MM.1S (cell line): Measurements from ENCODE around the gene GNG12.

Experiments
- DNase-seq: peaks from one replicate; pipeline ENCODE4 v3.0.0-alpha.2; 2015
- H2AFZ ChIP-seq: fragments of 300-600 bp; sonication (generic); 2 replicates; pipeline ENCODE4 v1.6.0; 2016; ENCODE audit warnings: antibody characterized with exemption, low read length
- H3F3A ChIP-seq: fragments of 300-600 bp; sonication (generic); 2 replicates; pipeline ENCODE4 v1.6.1; 2016; ENCODE audit warnings: mild to moderate bottlenecking, antibody characterized with exemption, low read length, moderate library complexity, mixed read lengths; ENCODE audit not compliant: insufficient read depth
- H3K27ac ChIP-seq: fragments of 300-600 bp; sonication (generic); 2 replicates; pipeline ENCODE4 v1.5.1; 2016; ENCODE audit warnings: mild to moderate bottlenecking, low read length
- H3K27me3 ChIP-seq: fragments of 300-600 bp; sonication (generic); replicated peaks from 2 replicates; pipeline ENCODE4 v1.6.0; 2016; ENCODE audit warnings: low read length; ENCODE audit not compliant: insufficient read depth
- H3K36me3 ChIP-seq: fragments of 300-600 bp; sonication (generic); replicated peaks from 2 replicates; pipeline ENCODE4 v1.6.1; 2016; ENCODE audit warnings: mild to moderate bottlenecking, low read length, mixed read lengths; ENCODE audit not compliant: insufficient read depth
- H3K4me1 ChIP-seq: fragments of 300-600 bp; sonication (generic); 2 replicates; pipeline ENCODE4 v1.6.1; 2016; ENCODE audit warnings: low read length, mixed read lengths
- H3K4me2 ChIP-seq: fragments of 300-600 bp; sonication (generic); 2 replicates; pipeline ENCODE4 v1.6.0; 2016; ENCODE audit warnings: low read depth, low read length
- H3K4me3 ChIP-seq: fragments of 300-600 bp; sonication (generic); 2 replicates; pipeline ENCODE4 v1.5.1; 2016; ENCODE audit warnings: low read length, mixed read lengths
- H3K79me2 ChIP-seq: fragments of 300-600 bp; sonication (generic); 2 replicates; pipeline ENCODE4 v1.6.1; 2016; ENCODE audit warnings: mixed run types, low read length, mixed read lengths
- H3K9ac ChIP-seq: fragments of 300-600 bp; sonication (generic); 2 replicates; pipeline ENCODE4 v1.6.1; 2016; ENCODE audit warnings: low read length, mixed read lengths
- H3K9me2 ChIP-seq: fragments of 300-600 bp; sonication (generic); replicated peaks from 2 replicates; pipeline ENCODE4 v1.6.1; 2016; ENCODE audit warnings: mild to moderate bottlenecking, low read length, mixed read lengths; ENCODE audit not compliant: insufficient read depth
- H3K9me3 ChIP-seq: fragments of 300-600 bp; sonication (generic); replicated peaks from 2 replicates; pipeline ENCODE4 v1.6.1; 2016; ENCODE audit warnings: mild to moderate bottlenecking, low read length, mixed read lengths; ENCODE audit not compliant: insufficient read depth
- H4K20me1 ChIP-seq: fragments of 300-600 bp; sonication (generic); 2 replicates; pipeline ENCODE4 v1.6.1; 2016; ENCODE audit warnings: mild to moderate bottlenecking, low read length, moderate library complexity, mixed read lengths; ENCODE audit not compliant: insufficient read depth
- CTCF ChIP-seq: fragments of 300-600 bp; sonication (generic); IDR thresholded peaks from 2 replicates; pipeline ENCODE4 v1.5.1; 2016; ENCODE audit warnings: antibody characterized with exemption, low read length, mixed read lengths
- EZH2 ChIP-seq: fragments of 300-600 bp; sonication (generic); optimal IDR thresholded peaks from 2 replicates; pipeline ENCODE3; 2017; ENCODE audit warnings: low read depth, mild to moderate bottlenecking, antibody characterized with exemption, low read length, mixed read lengths
- EZH2phosphoT487 ChIP-seq: fragments of 300-600 bp; sonication (generic); IDR thresholded peaks from 2 replicates; pipeline ENCODE4 v1.6.1; 2018; ENCODE audit warnings: antibody characterized with exemption, low read length

The GNG12 gene

DNA sequence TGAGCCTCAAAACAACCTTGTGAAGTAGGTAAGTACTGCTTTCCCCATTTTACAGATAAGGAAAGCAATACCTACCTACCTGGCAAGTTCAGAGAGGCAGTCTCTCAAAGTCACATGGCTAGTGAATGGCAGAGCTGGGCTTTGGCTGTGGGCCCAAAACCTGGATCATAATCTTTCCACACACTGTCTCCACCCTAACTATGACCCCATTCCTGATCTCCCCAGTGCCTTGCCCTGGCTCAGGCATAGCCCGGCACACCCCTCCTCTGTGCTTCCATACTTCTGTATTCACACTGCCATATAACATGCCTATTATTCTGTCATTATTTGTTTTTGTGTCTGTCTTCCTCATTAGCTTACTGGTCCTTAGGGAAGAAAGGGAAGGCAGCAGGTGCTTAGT, 15.9 kb downstream of the GNG12 start:
- no peak overlapping the region for H3K4me2 ChIP-seq
- no peaks in the 10 kb centered on the region for H3K9me3 ChIP-seq
- no peak overlapping the region for H2AFZ ChIP-seq
- no peak for DNase-seq
- peaks cover 8% of the 10 kb centered on the region; the same call in 1 of the 2 replicates for H3K4me1 ChIP-seq
- no peaks in the 10 kb centered on the region for H3K79me2 ChIP-seq
- H3K4me3 ChIP-seq: no peak overlapping the region
- no peaks in the 10 kb centered on the region for H3F3A ChIP-seq
- TF ChIP-seq EZH2phosphoT487 (no peak), EZH2 (no peak), CTCF (no peak)
- no peaks in the 10 kb centered on the region for H3K36me3 ChIP-seq
- H3K27ac ChIP-seq: no peak overlapping the region
- no peaks in the 10 kb centered on the region for H4K20me1 ChIP-seq
- H3K27me3 ChIP-seq: no peaks in the 10 kb centered on the region
- no peaks in the 10 kb centered on the region for H3K9me2 ChIP-seq
- no peak overlapping the region for H3K9ac ChIP-seq

- Histone ChIP-seq H3K27ac (no peak overlapping the region), H3K9ac (no peak overlapping the region), H3K27me3 (no peaks in the 10 kb centered on the region), H3K9me2 (no peaks in the 10 kb centered on the region), H3K4me3 (no peak overlapping the region), H3K79me2 (no peaks in the 10 kb centered on the region), H2AFZ (no peak overlapping the region), H3K4me2 (no peak overlapping the region), H4K20me1 (no peaks in the 10 kb centered on the region), H3K4me1 (peaks cover 8% of the 10 kb centered on the region; the same call in 1 of the 2 replicates), H3K36me3 (no peaks in the 10 kb centered on the region), H3F3A (no peaks in the 10 kb centered on the region), H3K9me3 (no peaks in the 10 kb centered on the region)
- TF ChIP-seq EZH2 (no peak), EZH2phosphoT487 (no peak), CTCF (no peak)
- DNase-seq: no peak
These were observed 16.8 kb downstream of the GNG12 start for GRCh38 chr1:67816506-67816905.

DNA sequence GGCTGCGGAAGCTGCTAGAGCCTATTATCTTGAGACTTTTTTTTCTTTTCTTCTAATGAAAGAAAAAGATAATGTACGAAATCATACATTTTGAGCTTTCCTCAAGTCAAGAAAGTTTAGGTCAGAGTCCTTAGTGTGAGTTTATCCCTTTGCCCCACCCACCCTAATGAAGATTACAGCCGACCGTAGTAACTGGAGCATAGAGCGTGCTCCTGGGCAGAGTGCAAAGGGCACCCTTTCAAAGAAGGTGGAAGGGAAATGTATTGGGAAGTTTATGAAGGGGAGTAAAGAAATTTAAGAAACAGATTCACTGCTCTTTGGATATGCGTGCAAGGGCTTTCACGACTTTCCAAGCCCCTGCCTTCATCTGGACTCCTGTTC, 17.2 kb downstream of the GNG12 start:
- Histone ChIP-seq H3K9me2 (no peaks in the 10 kb centered on the region), H2AFZ (no peak overlapping the region), H3K27ac (no peak overlapping the region), H3K4me3 (no peak overlapping the region), H3K27me3 (no peaks in the 10 kb centered on the region), H4K20me1 (no peaks in the 10 kb centered on the region), H3K4me1 (peaks cover 8% of the 10 kb centered on the region; the same call in 1 of the 2 replicates), H3K79me2 (no peaks in the 10 kb centered on the region), H3K9me3 (no peaks in the 10 kb centered on the region), H3K4me2 (no peak overlapping the region), H3K36me3 (no peaks in the 10 kb centered on the region), H3K9ac (no peak overlapping the region), H3F3A (no peaks in the 10 kb centered on the region)
- TF ChIP-seq CTCF (no peak), EZH2 (no peak), EZH2phosphoT487 (no peak)
- no peak for DNase-seq
